Neural cell (in vitro differentiated cells): ENCODE measurements around the gene HIP1.

Experiments
- REST ChIP-seq: IDR thresholded peaks from 2 replicates; pipeline ENCODE4 v1.6.1; 2012; ENCODE audit warnings: borderline replicate concordance
- TF ChIP-seq, protein P1 (sequence below): fragments of 450-650 bp; IDR thresholded peaks from 2 replicates; pipeline ENCODE4 v1.5.1; 2014; ENCODE audit warnings: antibody characterized with exemption, mild to moderate bottlenecking, moderate library complexity; ENCODE audit not compliant: poor library complexity, severe bottlenecking

- TF ChIP-seq, protein P1, sequence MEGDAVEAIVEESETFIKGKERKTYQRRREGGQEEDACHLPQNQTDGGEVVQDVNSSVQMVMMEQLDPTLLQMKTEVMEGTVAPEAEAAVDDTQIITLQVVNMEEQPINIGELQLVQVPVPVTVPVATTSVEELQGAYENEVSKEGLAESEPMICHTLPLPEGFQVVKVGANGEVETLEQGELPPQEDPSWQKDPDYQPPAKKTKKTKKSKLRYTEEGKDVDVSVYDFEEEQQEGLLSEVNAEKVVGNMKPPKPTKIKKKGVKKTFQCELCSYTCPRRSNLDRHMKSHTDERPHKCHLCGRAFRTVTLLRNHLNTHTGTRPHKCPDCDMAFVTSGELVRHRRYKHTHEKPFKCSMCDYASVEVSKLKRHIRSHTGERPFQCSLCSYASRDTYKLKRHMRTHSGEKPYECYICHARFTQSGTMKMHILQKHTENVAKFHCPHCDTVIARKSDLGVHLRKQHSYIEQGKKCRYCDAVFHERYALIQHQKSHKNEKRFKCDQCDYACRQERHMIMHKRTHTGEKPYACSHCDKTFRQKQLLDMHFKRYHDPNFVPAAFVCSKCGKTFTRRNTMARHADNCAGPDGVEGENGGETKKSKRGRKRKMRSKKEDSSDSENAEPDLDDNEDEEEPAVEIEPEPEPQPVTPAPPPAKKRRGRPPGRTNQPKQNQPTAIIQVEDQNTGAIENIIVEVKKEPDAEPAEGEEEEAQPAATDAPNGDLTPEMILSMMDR = no peak
- no peak for TF ChIP-seq REST
Measured at GRCh38 chr7:75772081-75773077, 33.6 kb upstream of the HIP1 start, which contains the start of gene CCL26.
